ENCODE results near the gene ARHGAP26. TPM values are rescaled to one million over a fixed set of nuclear protein-coding genes. Genes with fewer than 3 reads are reported as not detected.
A peak's percentile ranks its signal among the peaks of the same experiment; 100 is the strongest.

Gene ARHGAP26
- total RNA-seq, 1 donor from 2014 or later, result 20.0 TPM

DNA sequence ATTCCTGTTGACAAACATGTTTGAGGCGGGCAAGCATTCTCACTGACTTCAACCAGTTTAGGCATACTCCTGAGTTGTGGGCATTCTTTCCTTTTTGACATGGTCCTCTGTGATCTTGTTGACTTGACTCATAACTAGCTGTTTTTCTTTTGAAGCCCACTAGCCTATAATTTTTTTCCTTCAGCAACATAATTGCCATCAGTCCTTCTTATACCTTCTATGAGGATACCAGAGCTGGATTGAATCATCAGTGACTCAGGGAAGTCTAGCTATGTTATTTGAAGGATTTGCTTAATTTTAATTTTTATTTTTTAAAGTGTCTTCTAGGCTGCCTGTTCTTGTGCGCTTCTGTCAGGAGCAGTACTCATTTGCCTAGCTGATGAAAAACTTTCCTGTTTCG is 373.8 kb downstream of the ARHGAP26 start:
- Mint-ChIP-seq H3K4me1 (ENCODE audit: low read depth) (peaks cover 9% of the 10 kb centered on the region), H3K9me3 (peaks cover 7% of the 10 kb centered on the region), H3K27ac (no peak overlapping the region), H3K4me3 (no peak overlapping the region), H3K27me3 (ENCODE audit: insufficient read depth) (no peaks in the 10 kb centered on the region), H3K36me3 (ENCODE audit: low read depth) (peaks cover 29% of the 10 kb centered on the region)
- DNase-seq (ENCODE audit: low spot score), result no peak
- intact Hi-C loops (cut with micrococcal nuclease), result no loop called here

DNA sequence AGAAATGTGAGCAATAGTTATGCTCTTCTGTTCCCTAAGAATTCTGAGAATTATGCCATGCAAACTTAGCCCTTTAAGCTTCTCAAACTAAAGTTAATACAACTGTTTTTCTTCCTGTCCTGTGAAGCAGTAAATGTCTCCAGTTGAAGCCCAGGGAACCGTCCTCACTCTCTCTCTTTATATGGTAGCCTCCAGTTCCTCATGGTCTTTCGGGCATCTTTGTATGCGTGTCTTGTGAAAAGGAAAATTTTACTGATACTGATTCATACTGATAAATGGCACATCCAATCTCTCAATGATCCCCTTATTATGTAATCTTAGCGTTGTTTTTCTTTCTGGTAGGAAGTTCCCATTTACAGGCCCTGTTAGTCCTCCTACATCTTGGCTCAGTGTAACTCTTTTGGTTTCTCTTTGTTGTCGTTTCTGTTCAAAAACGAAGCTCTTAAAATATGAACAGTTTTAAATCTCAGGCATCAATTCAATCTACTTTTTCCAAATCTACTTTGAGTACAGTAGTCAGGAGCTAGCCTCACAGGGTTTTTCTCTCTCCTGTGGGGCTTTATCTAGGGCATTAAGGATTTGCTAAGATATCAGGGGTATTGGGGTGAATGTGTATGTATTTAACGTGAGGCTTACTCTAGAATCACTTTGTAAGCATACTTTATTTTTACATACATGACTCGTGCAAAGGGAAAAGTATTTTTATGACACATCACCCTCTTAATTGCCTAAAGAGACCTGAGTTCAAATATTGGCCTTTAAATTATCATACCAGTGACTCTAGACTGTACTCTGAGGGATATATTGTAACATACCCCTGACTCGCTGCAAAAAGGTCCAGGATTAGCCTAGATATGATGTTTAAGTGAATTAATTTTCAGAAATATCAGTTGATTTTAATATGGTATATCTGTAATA is 375.3 kb downstream of the ARHGAP26 start:
- H3K27ac Mint-ChIP-seq, result peak overlapping the region; percentile 40
- DNase-seq (ENCODE audit: low spot score), result no peak
- peaks cover 31% of the 10 kb centered on the region for H3K36me3 Mint-ChIP-seq (ENCODE audit: low read depth)
- intact Hi-C loops (cut with micrococcal nuclease), result no loop called here
- no peaks in the 10 kb centered on the region for H3K27me3 Mint-ChIP-seq (ENCODE audit: insufficient read depth)
- H3K9me3 Mint-ChIP-seq, result peaks cover 7% of the 10 kb centered on the region
- peak overlapping the region; percentile 5 for H3K4me3 Mint-ChIP-seq
- peaks cover 9% of the 10 kb centered on the region for H3K4me1 Mint-ChIP-seq (ENCODE audit: low read depth)

DNA sequence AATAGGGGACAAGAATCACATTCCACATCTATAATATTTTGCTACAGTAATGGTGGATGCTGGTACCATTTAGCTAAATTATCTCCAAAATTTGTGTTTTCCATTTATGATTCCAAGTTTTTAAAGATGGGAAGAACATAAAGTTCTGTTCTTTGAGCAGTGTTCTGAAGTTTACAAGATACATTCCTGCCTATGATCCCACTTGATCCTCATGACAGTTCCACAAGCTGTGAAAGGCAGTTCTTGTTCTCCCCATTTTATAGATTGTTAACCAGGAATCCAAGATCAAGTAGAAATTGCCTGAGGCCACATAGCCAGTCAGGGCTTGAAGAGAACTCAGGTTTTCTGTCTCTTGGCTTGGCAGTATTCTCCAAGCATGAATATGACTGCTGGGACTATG is 376.0 kb downstream of the ARHGAP26 start:
- Mint-ChIP-seq H3K4me3 (no peak overlapping the region), H3K9me3 (peaks cover 7% of the 10 kb centered on the region), H3K36me3 (ENCODE audit: low read depth) (peaks cover 31% of the 10 kb centered on the region), H3K27me3 (ENCODE audit: insufficient read depth) (no peaks in the 10 kb centered on the region), H3K4me1 (ENCODE audit: low read depth) (peaks cover 9% of the 10 kb centered on the region), H3K27ac (no peak overlapping the region)
- no peak for DNase-seq (ENCODE audit: low spot score)
- intact Hi-C loops (cut with micrococcal nuclease), result no loop called here

DNA sequence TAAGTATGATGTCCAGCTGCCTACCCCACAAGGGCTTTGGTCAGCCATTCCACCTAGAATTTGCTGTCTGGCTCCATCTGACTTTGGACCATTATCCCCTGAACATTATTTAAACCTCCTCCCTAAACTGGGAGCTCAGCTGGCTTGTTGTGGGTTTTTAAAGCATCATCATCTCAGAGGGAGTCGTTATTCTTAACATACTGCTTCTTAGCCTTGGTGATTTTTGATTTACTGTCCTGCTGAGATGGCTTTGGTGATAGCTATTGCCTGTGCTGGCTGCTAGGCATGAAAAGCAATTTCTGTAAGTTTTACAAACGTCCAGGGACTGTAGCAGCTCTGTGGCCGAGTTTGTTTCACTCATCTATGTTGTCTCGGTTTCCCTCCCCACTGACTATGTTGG is 377.2 kb downstream of the ARHGAP26 start:
- DNase-seq (ENCODE audit: low spot score), result no peak
- no peak overlapping the region for H3K4me3 Mint-ChIP-seq
- no peak overlapping the region for H3K27ac Mint-ChIP-seq
- intact Hi-C loops (cut with micrococcal nuclease), result no loop called here
- peaks cover 37% of the 10 kb centered on the region for H3K36me3 Mint-ChIP-seq (ENCODE audit: low read depth)
- peaks cover 7% of the 10 kb centered on the region for H3K9me3 Mint-ChIP-seq
- peaks cover 9% of the 10 kb centered on the region for H3K4me1 Mint-ChIP-seq (ENCODE audit: low read depth)
- H3K27me3 Mint-ChIP-seq (ENCODE audit: insufficient read depth), result no peaks in the 10 kb centered on the region

DNA sequence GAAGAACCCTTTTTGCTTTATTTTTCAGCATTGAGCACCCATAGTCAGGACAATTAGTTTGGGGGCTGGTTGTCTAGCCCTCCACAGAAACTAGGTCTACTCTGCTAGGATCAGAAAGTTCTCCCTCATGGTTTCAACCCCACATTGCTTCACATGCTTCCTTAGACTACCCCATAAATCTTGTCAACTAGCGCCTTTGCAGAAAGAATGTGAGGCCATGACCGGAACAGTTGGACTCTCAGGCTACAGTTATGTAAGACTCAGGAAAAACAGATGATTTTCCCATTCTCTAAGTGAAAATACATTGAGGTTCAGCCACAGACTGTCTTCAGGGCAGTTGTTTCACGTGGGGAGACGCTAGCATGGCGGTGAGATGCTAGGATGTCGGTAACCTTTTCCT is 377.7 kb downstream of the ARHGAP26 start:
- peaks cover 7% of the 10 kb centered on the region for H3K9me3 Mint-ChIP-seq
- intact Hi-C loops (cut with micrococcal nuclease), result no loop called here
- H3K4me3 Mint-ChIP-seq, result no peak overlapping the region
- H3K27ac Mint-ChIP-seq, result no peak overlapping the region
- H3K27me3 Mint-ChIP-seq (ENCODE audit: insufficient read depth), result no peaks in the 10 kb centered on the region
- peaks cover 35% of the 10 kb centered on the region for H3K36me3 Mint-ChIP-seq (ENCODE audit: low read depth)
- H3K4me1 Mint-ChIP-seq (ENCODE audit: low read depth), result peaks cover 13% of the 10 kb centered on the region
- no peak for DNase-seq (ENCODE audit: low spot score)

DNA sequence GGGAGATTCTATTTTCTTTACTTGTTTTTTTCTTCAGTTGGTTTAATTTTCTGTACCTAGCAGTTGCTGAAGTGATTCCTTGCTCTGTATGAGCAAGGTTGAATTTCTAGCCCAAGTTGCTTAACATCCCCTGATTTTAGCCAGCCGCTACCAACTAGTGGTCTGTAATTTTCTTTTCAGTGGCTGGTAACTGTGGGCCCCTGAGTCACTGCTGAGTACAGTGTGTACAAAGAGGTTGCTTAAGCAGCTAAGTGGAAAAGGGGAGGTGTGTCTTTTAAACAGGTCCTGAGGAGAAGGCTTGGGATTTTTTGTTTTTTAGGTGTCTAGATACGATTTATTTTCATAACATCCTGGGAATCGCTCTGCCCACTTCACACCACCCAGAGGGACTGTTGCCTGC is 378.6 kb downstream of the ARHGAP26 start:
- H3K4me1 Mint-ChIP-seq (ENCODE audit: low read depth), result peaks cover 22% of the 10 kb centered on the region
- intact Hi-C loops (cut with micrococcal nuclease), result no loop called here
- no peak overlapping the region for H3K4me3 Mint-ChIP-seq
- no peaks in the 10 kb centered on the region for H3K27me3 Mint-ChIP-seq (ENCODE audit: insufficient read depth)
- H3K27ac Mint-ChIP-seq, result no peak overlapping the region
- DNase-seq (ENCODE audit: low spot score), result no peak
- H3K36me3 Mint-ChIP-seq (ENCODE audit: low read depth), result peaks cover 35% of the 10 kb centered on the region
- peaks cover 7% of the 10 kb centered on the region for H3K9me3 Mint-ChIP-seq

DNA sequence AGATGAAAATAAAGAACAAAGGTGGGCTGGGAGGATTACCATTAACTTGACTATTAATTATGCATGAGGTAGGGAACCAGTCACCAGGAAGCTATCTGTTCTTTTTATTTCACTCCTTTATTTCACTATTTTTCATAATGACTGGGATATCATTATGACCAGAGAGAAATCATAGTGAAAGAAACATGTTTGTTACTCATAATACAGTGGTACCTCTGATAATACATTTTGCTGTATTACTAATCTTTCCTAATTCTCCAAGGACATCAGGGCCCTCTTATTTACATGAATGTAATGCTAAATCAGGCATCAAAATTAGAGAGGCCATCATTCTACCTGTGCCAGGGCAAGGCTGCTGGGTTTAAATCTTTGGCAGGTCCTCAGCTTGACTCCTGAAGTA is 379.6 kb downstream of the ARHGAP26 start:
- H3K27me3 Mint-ChIP-seq (ENCODE audit: insufficient read depth), result no peaks in the 10 kb centered on the region
- intact Hi-C loops (cut with micrococcal nuclease), result no loop called here
- H3K4me3 Mint-ChIP-seq, result no peak overlapping the region
- peaks cover 32% of the 10 kb centered on the region for H3K36me3 Mint-ChIP-seq (ENCODE audit: low read depth)
- peaks cover 23% of the 10 kb centered on the region for H3K4me1 Mint-ChIP-seq (ENCODE audit: low read depth)
- peaks cover 7% of the 10 kb centered on the region for H3K9me3 Mint-ChIP-seq
- no peak for DNase-seq (ENCODE audit: low spot score)
- no peak overlapping the region for H3K27ac Mint-ChIP-seq

DNA sequence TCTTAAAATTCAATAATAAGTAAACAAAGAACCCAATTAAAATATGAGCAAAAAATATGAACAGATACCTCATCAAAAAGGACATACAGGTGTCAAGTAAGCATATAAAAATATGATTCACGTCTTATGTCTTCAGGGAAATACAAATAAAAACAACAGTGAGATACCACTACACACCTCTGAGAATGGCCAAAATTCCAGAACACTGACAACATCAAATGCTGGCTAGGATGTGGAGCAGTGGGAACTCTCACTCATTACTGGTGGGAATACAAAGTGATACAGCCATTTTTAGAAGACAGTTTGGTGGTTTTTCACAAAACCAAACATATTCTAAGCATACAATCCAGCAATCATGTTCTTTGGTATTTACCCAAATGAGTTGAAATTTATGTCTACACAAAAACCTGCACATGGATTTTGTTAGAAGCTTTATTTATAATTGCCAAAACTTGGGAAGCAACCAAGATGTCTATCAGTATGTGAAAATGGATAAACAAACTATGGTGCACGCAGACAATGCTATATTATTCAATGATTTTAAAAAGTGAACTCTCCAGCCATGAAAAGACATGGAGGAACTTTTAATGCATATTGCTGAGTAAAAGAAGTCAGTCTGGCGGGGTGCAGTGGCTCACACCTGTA is 381.0 kb downstream of the ARHGAP26 start:
- no peak for DNase-seq (ENCODE audit: low spot score)
- peaks cover 27% of the 10 kb centered on the region for H3K36me3 Mint-ChIP-seq (ENCODE audit: low read depth)
- no peak overlapping the region for H3K4me3 Mint-ChIP-seq
- peaks cover 14% of the 10 kb centered on the region for H3K4me1 Mint-ChIP-seq (ENCODE audit: low read depth)
- H3K27me3 Mint-ChIP-seq (ENCODE audit: insufficient read depth), result no peaks in the 10 kb centered on the region
- H3K9me3 Mint-ChIP-seq, result no peaks in the 10 kb centered on the region
- no peak overlapping the region for H3K27ac Mint-ChIP-seq
- intact Hi-C loops (cut with micrococcal nuclease), result no loop called here

DNA sequence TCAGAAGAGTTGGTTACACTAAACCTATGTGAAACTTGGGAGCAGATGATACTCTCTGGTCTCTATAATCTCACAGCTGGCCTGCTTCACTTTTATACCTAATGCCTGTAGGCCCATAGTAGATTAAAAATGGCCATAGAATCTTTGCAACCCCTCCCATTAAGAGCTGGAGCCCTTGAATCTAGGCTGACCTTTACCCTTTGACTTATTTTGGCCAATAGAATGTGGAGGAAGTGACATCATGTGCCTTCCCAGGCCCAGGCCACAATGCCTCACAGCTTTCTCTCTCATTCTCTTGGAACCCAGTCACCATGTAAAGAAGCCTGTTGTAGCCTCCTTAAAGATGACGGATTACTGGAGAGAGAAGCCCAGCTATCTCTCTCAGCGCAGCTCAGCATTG is 382.3 kb downstream of the ARHGAP26 start:
- H3K4me3 Mint-ChIP-seq, result no peak overlapping the region
- intact Hi-C loops (cut with micrococcal nuclease), result no loop called here
- H3K27ac Mint-ChIP-seq, result no peak overlapping the region
- DNase-seq (ENCODE audit: low spot score), result no peak
- H3K27me3 Mint-ChIP-seq (ENCODE audit: insufficient read depth), result no peaks in the 10 kb centered on the region
- peaks cover 24% of the 10 kb centered on the region for H3K36me3 Mint-ChIP-seq (ENCODE audit: low read depth)
- H3K9me3 Mint-ChIP-seq, result no peaks in the 10 kb centered on the region
- peaks cover 14% of the 10 kb centered on the region for H3K4me1 Mint-ChIP-seq (ENCODE audit: low read depth)

DNA sequence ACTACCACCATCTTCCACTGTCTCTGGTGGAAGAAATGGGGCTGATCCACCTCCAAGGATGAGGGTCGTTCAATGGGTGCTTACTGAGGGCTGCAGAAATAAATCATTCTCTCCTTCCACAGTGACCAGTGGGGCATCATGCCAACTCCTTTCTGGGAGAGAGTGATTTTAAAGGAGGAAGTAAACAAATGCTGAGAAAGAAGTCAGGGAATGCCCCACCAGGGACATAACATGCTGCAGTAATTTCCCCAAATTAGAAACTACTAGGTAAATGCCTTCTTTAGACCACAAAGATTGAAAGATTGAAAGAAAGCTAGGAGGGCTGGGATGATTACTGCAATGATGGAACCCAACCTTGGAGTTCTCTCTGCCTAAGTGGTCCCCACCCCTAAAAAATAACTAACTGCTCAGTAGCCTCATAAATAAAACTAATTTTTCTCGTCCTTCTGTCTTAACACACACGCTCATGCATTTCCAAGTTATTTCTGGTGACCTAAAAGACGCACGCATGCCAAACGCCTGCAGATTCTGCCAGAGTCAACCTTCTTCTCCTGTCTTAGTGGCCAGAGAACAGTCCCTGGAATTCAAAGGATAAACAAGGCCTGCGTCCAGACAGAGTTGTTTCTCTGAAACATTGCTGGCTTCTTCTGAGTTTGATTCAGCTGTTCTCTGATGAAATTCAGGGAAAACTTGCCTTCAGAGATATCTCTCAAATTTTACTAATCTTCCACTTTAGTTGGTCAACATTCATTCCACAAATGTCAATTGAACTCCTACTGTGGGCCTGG is 383.3 kb downstream of the ARHGAP26 start:
- H3K27me3 Mint-ChIP-seq (ENCODE audit: insufficient read depth), result no peaks in the 10 kb centered on the region
- no peaks in the 10 kb centered on the region for H3K9me3 Mint-ChIP-seq
- H3K36me3 Mint-ChIP-seq (ENCODE audit: low read depth), result peaks cover 16% of the 10 kb centered on the region
- peaks cover 14% of the 10 kb centered on the region for H3K4me1 Mint-ChIP-seq (ENCODE audit: low read depth)
- intact Hi-C loops (cut with micrococcal nuclease), result no loop called here
- no peak overlapping the region for H3K4me3 Mint-ChIP-seq
- no peak overlapping the region for H3K27ac Mint-ChIP-seq
- DNase-seq (ENCODE audit: low spot score), result no peak

DNA sequence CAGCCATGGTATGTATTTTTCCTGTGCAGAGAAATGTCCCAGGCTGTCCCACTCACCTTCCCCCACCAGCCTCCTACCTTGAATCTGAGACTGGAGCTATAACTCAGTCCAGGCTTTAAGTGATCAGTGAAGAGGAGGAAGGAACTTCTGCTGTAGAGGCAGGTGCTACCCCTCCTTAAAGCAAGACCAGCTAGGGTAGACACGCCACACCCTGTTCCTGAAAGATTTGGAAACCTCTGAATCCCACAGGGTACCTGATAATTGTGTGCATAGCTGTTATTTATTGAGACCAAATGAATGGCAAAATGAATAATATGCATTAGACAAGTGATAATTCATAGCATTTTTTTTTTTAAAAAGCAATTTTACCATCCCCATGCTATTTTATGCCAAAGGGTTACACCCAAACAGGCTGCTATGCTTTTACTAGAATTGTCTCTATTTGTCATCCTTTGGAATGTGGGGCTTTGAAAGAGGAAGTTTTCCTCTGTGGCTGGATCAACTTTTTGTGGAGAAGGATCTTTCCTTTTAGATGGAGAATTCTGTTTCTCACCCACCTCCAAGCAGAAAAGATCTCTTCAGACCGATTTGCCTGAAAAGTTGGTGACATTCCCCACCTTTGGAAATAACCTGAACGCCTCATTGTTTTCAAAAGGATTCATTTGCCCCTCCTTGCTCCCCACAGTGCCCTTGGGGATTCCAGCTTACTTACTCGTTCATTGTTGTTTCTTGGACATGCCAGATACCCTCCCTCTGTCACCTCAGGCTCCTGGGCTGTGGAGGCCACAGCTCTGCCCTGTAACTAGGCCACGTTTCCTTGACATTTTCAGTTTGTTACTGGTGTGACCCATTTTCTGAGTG is 384.6 kb downstream of the ARHGAP26 start:
- H3K36me3 Mint-ChIP-seq (ENCODE audit: low read depth), result peaks cover 13% of the 10 kb centered on the region
- DNase-seq (ENCODE audit: low spot score), result no peak
- no peak overlapping the region for H3K4me3 Mint-ChIP-seq
- intact Hi-C loops (cut with micrococcal nuclease), result no loop called here
- H3K27ac Mint-ChIP-seq, result no peak overlapping the region
- no peaks in the 10 kb centered on the region for H3K27me3 Mint-ChIP-seq (ENCODE audit: insufficient read depth)
- peaks cover 14% of the 10 kb centered on the region for H3K4me1 Mint-ChIP-seq (ENCODE audit: low read depth)
- H3K9me3 Mint-ChIP-seq, result no peaks in the 10 kb centered on the region

DNA sequence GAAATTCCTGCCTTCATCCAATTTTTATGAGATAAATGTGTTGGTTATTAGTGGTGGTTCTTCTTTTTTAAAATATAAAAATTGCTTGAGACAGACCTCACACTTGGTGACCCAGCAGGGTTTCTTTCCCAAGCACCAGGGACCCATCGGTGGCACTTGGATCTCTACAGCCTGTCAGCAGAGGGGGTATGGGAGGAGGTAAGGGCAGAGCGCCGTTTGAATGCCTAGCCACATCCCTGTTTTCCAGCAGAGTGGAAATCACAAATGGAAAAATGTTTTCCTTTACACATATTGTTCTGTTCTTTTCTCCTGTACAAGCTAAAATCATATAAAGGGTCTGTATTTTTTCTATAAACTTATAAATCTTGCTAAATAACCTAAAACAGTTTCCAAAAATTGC is 385.3 kb downstream of the ARHGAP26 start:
- Mint-ChIP-seq H3K4me1 (ENCODE audit: low read depth) (peaks cover 14% of the 10 kb centered on the region), H3K36me3 (ENCODE audit: low read depth) (peaks cover 8% of the 10 kb centered on the region), H3K27me3 (ENCODE audit: insufficient read depth) (no peaks in the 10 kb centered on the region), H3K9me3 (no peaks in the 10 kb centered on the region), H3K4me3 (no peak overlapping the region), H3K27ac (no peak overlapping the region)
- no peak for DNase-seq (ENCODE audit: low spot score)
- intact Hi-C loops (cut with micrococcal nuclease), result no loop called here

Data from activated T-helper 1 cell treated with anti-CD3 and anti-CD28 coated beads, Interleukin-12 subunit alpha, Interleukin-12 subunit beta, Interleukin-2, Interleukin-4 antibody, amounts not matched to agents 30 ng/mL and 10 ng/mL and 1 ng/mL, durations not matched to agents 14 hours and 24 hours and 36 hours (primary cell).